ENCODE results near the gene UNC79.

GRCh38 chr14:93742761-93743160, 312.0 kb downstream of the UNC79 start:
- no peak for TF ChIP-seq CTCF (IDR thresholded peaks at IDR 0.05; ENCODE audit: extremely low read depth in 1 of 2, insufficient read depth in 1 of 2, low read depth in 1 of 2, low read length in 2 of 2)
- no peak for TF ChIP-seq EZH2 (IDR thresholded peaks at IDR 0.05; ENCODE audit: borderline replicate concordance, low read depth, low read length, severe bottlenecking)

Measured in endothelial cell of umbilical vein (primary cell).